Neural cell (in vitro differentiated cells): ENCODE results near the gene TMEM126B. TPM values are rescaled to one million over a fixed set of nuclear protein-coding genes. Genes with fewer than 3 reads are reported as not detected.

Experiments used
- H2AFZ ChIP-seq: fragments of 200-600, 300-800 bp; sonication (generic), shearing (Covaris generic); 2 replicates; pipeline ENCODE4 v1.6.0; 2014; ENCODE audit warnings: low read depth, mild to moderate bottlenecking, antibody characterized with exemption, low read length, moderate library complexity
- H3F3A ChIP-seq: fragments of 200-600 bp; shearing (Covaris generic); 2 replicates; pipeline ENCODE4 v1.6.1; 2016; ENCODE audit warnings: mild to moderate bottlenecking, moderate library complexity, mixed read lengths, antibody characterized with exemption, low read length; ENCODE audit not compliant: insufficient read depth, poor library complexity, severe bottlenecking
- H3K27ac ChIP-seq: fragments of 200-600, 300-800 bp; sonication (generic), shearing (Covaris generic); 2 replicates; pipeline ENCODE4 v1.5.1; 2014; ENCODE audit warnings: mild to moderate bottlenecking, low read length, moderate library complexity
- H3K27me3 ChIP-seq: fragments of 300-800, 200-600 bp; sonication (generic), shearing (Covaris generic); 2 replicates; pipeline ENCODE4 v1.6.0; 2014; ENCODE audit warnings: mild to moderate bottlenecking, low read depth, low read length, moderate library complexity; ENCODE audit not compliant: insufficient read depth
- H3K36me3 ChIP-seq: fragments of 300-800, 200-600 bp; sonication (generic), shearing (Covaris generic); 2 replicates; pipeline ENCODE4 v1.5.1; 2014; ENCODE audit warnings: mild to moderate bottlenecking, antibody characterized with exemption, low read length, moderate library complexity; ENCODE audit not compliant: insufficient read depth
- H3K4me2 ChIP-seq: fragments of 300-800, 200-600 bp; sonication (generic), shearing (Covaris generic); 2 replicates; pipeline ENCODE4 v1.6.0; 2014; ENCODE audit warnings: mild to moderate bottlenecking, low read length
- H3K4me3 ChIP-seq: fragments of 300-800, 200-600 bp; sonication (generic), shearing (Covaris generic); 2 replicates; pipeline ENCODE4 v1.5.1; 2014; ENCODE audit warnings: mild to moderate bottlenecking, low read length, moderate library complexity
- H3K79me2 ChIP-seq: fragments of 200-600 bp; shearing (Covaris generic); replicated peaks from 2 replicates; pipeline ENCODE4 v1.6.0; 2014; ENCODE audit warnings: mild to moderate bottlenecking, low read length, moderate library complexity; ENCODE audit not compliant: insufficient read depth
- H3K9ac ChIP-seq: fragments of 300-800, 200-600 bp; sonication (generic), shearing (Covaris generic); 2 replicates; pipeline ENCODE4 v1.6.1; 2016; ENCODE audit warnings: mild to moderate bottlenecking, low read length, mixed read lengths
- H3K9me2 ChIP-seq: fragments of 200-600 bp; shearing (Covaris generic); 2 replicates; pipeline ENCODE4 v1.6.1; 2016; ENCODE audit warnings: mild to moderate bottlenecking, low read length, mixed read lengths; ENCODE audit not compliant: insufficient read depth
- H3K9me3 ChIP-seq: fragments of 200-600, 300-800 bp; sonication (generic), shearing (Covaris generic); 2 replicates; pipeline ENCODE4 v1.6.1; 2016; ENCODE audit warnings: mild to moderate bottlenecking, mixed run types, low read length, moderate library complexity, mixed read lengths
- H4K20me1 ChIP-seq: fragments of 200-600 bp; shearing (Covaris generic); 2 replicates; pipeline ENCODE4 v1.6.1; 2016; ENCODE audit warnings: mild to moderate bottlenecking, mixed run types; ENCODE audit not compliant: insufficient read depth
- EP300 ChIP-seq: fragments of 450-650 bp; conservative IDR thresholded peaks from 2 replicates; pipeline ENCODE4 v1.6.1; 2014; ENCODE audit warnings: antibody characterized with exemption, mild to moderate bottlenecking, moderate library complexity; ENCODE audit not compliant: poor library complexity, severe bottlenecking
- EZH2 ChIP-seq: fragments of 200-600, 300-800 bp; shearing (Covaris generic), sonication (generic); IDR thresholded peaks from 2 replicates; pipeline ENCODE4 v1.6.1; 2014; ENCODE audit warnings: antibody characterized with exemption, low read length, borderline replicate concordance, mild to moderate bottlenecking; ENCODE audit not compliant: insufficient read depth, poor library complexity, severe bottlenecking
- MXI1 ChIP-seq: fragments of 450-650 bp; conservative IDR thresholded peaks from 2 replicates; pipeline ENCODE4 v1.6.1; 2014; ENCODE audit warnings: antibody characterized with exemption, mild to moderate bottlenecking; ENCODE audit not compliant: poor library complexity, severe bottlenecking
- POLR2AphosphoS5 ChIP-seq: IDR thresholded peaks from 2 replicates; pipeline ENCODE4 v1.6.1; 2012
- RAD21 ChIP-seq: fragments of 450-650 bp; conservative IDR thresholded peaks from 2 replicates; pipeline ENCODE4 v1.6.1; 2014; ENCODE audit warnings: antibody characterized with exemption, mild to moderate bottlenecking, moderate library complexity
- SMC3 ChIP-seq: fragments of 450-650 bp; conservative IDR thresholded peaks from 2 replicates; pipeline ENCODE4 v1.6.1; 2014; ENCODE audit warnings: antibody characterized with exemption, mild to moderate bottlenecking, moderate library complexity; ENCODE audit not compliant: poor library complexity
- TAF1 ChIP-seq: IDR thresholded peaks from 2 replicates; pipeline ENCODE4 v1.6.1; 2012; ENCODE audit warnings: low read depth
- polyA plus RNA-seq: library from polyadenylated mRNA; depleted of rRNA; stranded (reverse); fragments of >200 nt; gene quantifications from 2 replicates; pipeline ENCODE4 v1.2.3, GENCODE V29; 2014
- TF ChIP-seq, protein P1 (sequence below): fragments of 450-650 bp; IDR thresholded peaks from 2 replicates; pipeline ENCODE4 v1.5.1; 2014; ENCODE audit warnings: antibody characterized with exemption, mild to moderate bottlenecking, moderate library complexity; ENCODE audit not compliant: poor library complexity, severe bottlenecking
- TF ChIP-seq, protein P2 (sequence below): IDR thresholded peaks from 2 replicates; pipeline ENCODE4 v1.6.1; 2012; ENCODE audit warnings: borderline replicate concordance

TMEM126B gene
- polyA plus RNA-seq, 1 donor from 2014 or later, result 111 TPM

DNA sequence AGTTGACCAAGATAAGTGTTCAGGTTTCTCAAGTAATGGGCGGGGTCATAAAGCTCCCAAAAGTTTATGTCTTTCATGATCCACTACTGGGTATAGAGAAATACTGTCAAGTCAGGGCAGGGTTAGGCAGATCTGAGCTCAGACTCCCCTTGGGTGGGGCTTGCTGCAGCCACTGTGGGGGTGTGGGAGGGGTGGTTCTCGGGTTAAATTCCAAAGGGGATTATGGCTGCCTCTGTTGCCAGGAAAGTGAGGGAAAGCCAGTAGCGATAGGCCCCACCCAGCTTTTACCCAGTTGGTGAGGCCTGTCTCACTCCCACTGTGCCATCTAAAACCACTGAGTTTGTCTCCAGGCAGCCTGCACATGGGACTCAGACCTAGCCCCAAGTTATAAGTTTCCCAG lies 39.0 kb upstream of the TMEM126B start:
- H2AFZ ChIP-seq, result no peak overlapping the region

DNA sequence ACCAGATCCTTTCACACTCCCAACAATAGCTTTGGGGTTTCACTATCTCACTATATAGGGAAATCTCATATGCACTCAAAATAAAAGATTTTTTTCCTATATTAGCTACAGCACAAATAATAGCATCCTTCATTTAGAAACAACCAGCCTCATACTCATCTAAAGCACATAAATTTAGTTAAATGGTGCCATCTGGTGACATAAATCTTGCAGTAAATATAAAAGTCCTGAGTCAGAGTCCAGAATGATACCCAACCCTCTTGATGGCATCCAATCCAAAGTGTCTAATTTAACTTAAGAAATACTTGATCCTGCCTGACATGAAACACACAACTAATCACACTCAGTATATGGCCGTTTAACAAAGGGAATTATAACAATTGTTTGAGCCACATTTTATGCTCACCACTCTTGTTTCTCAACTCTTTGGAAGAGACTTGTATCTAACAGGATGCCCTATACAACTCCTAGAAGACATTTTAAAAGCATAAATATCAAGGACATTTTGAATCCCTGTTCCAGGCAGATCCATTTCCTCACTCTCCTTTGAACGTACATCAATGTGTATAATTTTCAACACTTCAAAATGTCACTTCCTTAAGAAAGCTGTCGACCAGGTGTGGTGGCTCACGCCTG lies 37.4 kb upstream of the TMEM126B start:
- Histone ChIP-seq H3F3A (no peaks in the 10 kb centered on the region), H3K9ac (no peak overlapping the region), H3K4me3 (no peak overlapping the region), H3K9me3 (no peaks in the 10 kb centered on the region), H2AFZ (no peak overlapping the region), H3K36me3 (no peaks in the 10 kb centered on the region), H3K9me2 (no peaks in the 10 kb centered on the region), H3K27ac (no peak overlapping the region), H3K27me3 (no peaks in the 10 kb centered on the region), H3K4me2 (no peak overlapping the region), H4K20me1 (no peaks in the 10 kb centered on the region), H3K79me2 (no peaks in the 10 kb centered on the region)
- TF ChIP-seq RAD21, result peak; percentile 92
- TF ChIP-seq, protein P1, sequence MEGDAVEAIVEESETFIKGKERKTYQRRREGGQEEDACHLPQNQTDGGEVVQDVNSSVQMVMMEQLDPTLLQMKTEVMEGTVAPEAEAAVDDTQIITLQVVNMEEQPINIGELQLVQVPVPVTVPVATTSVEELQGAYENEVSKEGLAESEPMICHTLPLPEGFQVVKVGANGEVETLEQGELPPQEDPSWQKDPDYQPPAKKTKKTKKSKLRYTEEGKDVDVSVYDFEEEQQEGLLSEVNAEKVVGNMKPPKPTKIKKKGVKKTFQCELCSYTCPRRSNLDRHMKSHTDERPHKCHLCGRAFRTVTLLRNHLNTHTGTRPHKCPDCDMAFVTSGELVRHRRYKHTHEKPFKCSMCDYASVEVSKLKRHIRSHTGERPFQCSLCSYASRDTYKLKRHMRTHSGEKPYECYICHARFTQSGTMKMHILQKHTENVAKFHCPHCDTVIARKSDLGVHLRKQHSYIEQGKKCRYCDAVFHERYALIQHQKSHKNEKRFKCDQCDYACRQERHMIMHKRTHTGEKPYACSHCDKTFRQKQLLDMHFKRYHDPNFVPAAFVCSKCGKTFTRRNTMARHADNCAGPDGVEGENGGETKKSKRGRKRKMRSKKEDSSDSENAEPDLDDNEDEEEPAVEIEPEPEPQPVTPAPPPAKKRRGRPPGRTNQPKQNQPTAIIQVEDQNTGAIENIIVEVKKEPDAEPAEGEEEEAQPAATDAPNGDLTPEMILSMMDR, result peak; percentile 85
- TF ChIP-seq, protein P2, sequence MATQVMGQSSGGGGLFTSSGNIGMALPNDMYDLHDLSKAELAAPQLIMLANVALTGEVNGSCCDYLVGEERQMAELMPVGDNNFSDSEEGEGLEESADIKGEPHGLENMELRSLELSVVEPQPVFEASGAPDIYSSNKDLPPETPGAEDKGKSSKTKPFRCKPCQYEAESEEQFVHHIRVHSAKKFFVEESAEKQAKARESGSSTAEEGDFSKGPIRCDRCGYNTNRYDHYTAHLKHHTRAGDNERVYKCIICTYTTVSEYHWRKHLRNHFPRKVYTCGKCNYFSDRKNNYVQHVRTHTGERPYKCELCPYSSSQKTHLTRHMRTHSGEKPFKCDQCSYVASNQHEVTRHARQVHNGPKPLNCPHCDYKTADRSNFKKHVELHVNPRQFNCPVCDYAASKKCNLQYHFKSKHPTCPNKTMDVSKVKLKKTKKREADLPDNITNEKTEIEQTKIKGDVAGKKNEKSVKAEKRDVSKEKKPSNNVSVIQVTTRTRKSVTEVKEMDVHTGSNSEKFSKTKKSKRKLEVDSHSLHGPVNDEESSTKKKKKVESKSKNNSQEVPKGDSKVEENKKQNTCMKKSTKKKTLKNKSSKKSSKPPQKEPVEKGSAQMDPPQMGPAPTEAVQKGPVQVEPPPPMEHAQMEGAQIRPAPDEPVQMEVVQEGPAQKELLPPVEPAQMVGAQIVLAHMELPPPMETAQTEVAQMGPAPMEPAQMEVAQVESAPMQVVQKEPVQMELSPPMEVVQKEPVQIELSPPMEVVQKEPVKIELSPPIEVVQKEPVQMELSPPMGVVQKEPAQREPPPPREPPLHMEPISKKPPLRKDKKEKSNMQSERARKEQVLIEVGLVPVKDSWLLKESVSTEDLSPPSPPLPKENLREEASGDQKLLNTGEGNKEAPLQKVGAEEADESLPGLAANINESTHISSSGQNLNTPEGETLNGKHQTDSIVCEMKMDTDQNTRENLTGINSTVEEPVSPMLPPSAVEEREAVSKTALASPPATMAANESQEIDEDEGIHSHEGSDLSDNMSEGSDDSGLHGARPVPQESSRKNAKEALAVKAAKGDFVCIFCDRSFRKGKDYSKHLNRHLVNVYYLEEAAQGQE, result no peak
- TF ChIP-seq MXI1, result no peak
- TF ChIP-seq SMC3, result peak; percentile 97

More for the DNA sequence above, 39.0 kb upstream of the TMEM126B start:
- Histone ChIP-seq H3K9ac (no peak overlapping the region), H3K36me3 (no peaks in the 10 kb centered on the region), H3K9me3 (no peaks in the 10 kb centered on the region), H3K27me3 (no peaks in the 10 kb centered on the region), H3K27ac (no peak overlapping the region), H3F3A (no peaks in the 10 kb centered on the region), H3K79me2 (no peaks in the 10 kb centered on the region), H3K4me3 (no peak overlapping the region), H3K4me2 (no peak overlapping the region), H4K20me1 (no peaks in the 10 kb centered on the region), H3K9me2 (no peaks in the 10 kb centered on the region)
- TF ChIP-seq EZH2 (no peak), EP300 (no peak), POLR2AphosphoS5 (no peak), TAF1 (no peak), RAD21 (no peak), MXI1 (no peak), SMC3 (no peak)
- TF ChIP-seq, protein P1, result no peak
- TF ChIP-seq, protein P2, result no peak
